Measurements from ENCODE around the gene CRTC1.
"Not testable (repeated sequence)": the region's sequence is repeated elsewhere in the genome, so short reads cannot be mapped to it uniquely, and the experiment has no call there.

The CRTC1 gene

GRCh38 chr19:18729933-18730530 is 46.6 kb downstream of the CRTC1 start:
- DNase-seq (ENCODE audit: low spot score) = no peak

- no peak for DNase-seq (ENCODE audit: low spot score)
Measured at GRCh38 chr19:18730885-18731513, 47.5 kb downstream of the CRTC1 start.

GRCh38 chr19:18731562-18732008 is 48.1 kb downstream of the CRTC1 start:
- no peak for DNase-seq (ENCODE audit: low spot score)

GRCh38 chr19:18733196-18733647 is 49.7 kb downstream of the CRTC1 start:
- no peak for DNase-seq (ENCODE audit: low spot score)

- not testable (repeated sequence) for DNase-seq (ENCODE audit: low spot score)
Measured at GRCh38 chr19:18733762-18734332, 50.4 kb downstream of the CRTC1 start.

GRCh38 chr19:18735324-18735723 is 51.8 kb downstream of the CRTC1 start:
- DNase-seq (ENCODE audit: low spot score) = no peak

- no peak for DNase-seq (ENCODE audit: low spot score)
Measured at GRCh38 chr19:18735752-18736151, 52.3 kb downstream of the CRTC1 start.

- DNase-seq (ENCODE audit: low spot score) = no peak
Measured at GRCh38 chr19:18736415-18737336, 53.2 kb downstream of the CRTC1 start.

- DNase-seq (ENCODE audit: low spot score) = no peak
Measured at GRCh38 chr19:18737337-18737953, 54.0 kb downstream of the CRTC1 start.

GRCh38 chr19:18737954-18738351 is 54.5 kb downstream of the CRTC1 start:
- no peak for DNase-seq (ENCODE audit: low spot score)

- no peak for DNase-seq (ENCODE audit: low spot score)
Measured at GRCh38 chr19:18738961-18739690, 55.6 kb downstream of the CRTC1 start.

GRCh38 chr19:18741124-18742121 is 57.9 kb downstream of the CRTC1 start:
- peak; percentile 53 for DNase-seq (ENCODE audit: low spot score)

- no peak for DNase-seq (ENCODE audit: low spot score)
Measured at GRCh38 chr19:18742324-18742723, 58.8 kb downstream of the CRTC1 start.

GRCh38 chr19:18742838-18743783 is 59.6 kb downstream of the CRTC1 start:
- DNase-seq (ENCODE audit: low spot score) = no peak

GRCh38 chr19:18743784-18744418 is 60.4 kb downstream of the CRTC1 start:
- DNase-seq (ENCODE audit: low spot score) = no peak

GRCh38 chr19:18745012-18745735 is 61.7 kb downstream of the CRTC1 start:
- no peak for DNase-seq (ENCODE audit: low spot score)

- DNase-seq (ENCODE audit: low spot score) = no peak
Measured at GRCh38 chr19:18745931-18746330, 62.5 kb downstream of the CRTC1 start.

Data from iPS-NIHi11 (cell line).